Measurements from ENCODE around the gene NDUFB5.

DNA sequence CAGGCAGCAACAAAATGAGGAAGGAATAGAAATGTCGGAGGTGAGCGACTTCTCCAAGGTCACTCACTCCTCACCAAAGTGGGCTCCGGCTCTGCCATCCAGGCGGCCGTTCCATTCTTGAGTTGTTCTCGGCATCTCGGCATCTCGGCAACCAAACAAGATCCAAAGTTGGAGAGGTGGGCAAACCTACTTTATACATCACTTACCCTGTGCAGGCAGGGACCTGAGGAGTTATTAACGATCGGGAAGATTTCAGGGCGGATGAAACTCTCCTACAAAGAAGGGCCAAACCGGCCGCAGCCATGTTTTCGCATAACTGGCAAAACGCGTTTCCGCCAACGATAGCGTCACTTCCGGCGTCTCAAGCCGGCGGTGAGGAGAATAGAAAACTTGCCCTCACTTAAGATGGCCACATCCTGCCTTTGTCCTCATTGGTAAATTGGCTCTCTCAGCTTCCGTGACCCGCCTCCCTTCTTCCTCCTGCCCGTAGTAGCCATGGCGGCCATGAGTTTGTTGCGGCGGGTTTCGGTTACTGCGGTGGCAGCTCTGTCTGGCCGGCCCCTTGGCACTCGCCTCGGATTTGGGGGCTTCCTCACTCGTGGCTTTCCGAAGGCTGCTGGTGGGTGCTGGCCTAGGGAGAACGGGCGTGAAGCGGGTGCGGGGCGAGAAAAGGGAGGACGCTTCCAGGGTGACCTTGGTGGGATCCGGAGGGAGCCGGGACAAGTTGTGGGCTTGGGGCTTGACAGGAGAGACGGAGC lies at the start of gene NDUFB5, which contains the start of gene MRPL47:
- TF ChIP-seq CTCF (IDR thresholded peaks at IDR 0.05) (no peak), REST (IDR thresholded peaks at IDR 0.05; ENCODE audit: insufficient read depth in 1 of 2, low read depth in 2 of 2, low read length in 1 of 2) (peak in 1 of 2 experiments; percentile 40; a peak in 2 of 4 replicates), POLR2AphosphoS5 (IDR thresholded peaks at IDR 0.05; ENCODE audit: low read depth, low read length) (peak; percentile 96), SIN3A (IDR thresholded peaks at IDR 0.05; ENCODE audit: borderline replicate concordance, insufficient read depth, low read depth, low read length) (peak; percentile 57; the same call in 1 of the 2 replicates)

All from Panc1 (cell line).